Stimulated activated CD4-positive, alpha-beta T cell treated with anti-CD3 and anti-CD28 coated beads, Interleukin-12 subunit alpha, Interleukin-12 subunit beta, amount 100 ng/mL, for 48 hours (primary cell): ENCODE measurements around the gene SPRY4.
"Not testable (repeated sequence)": the region's sequence is repeated elsewhere in the genome, so short reads cannot be mapped to it uniquely, and the experiment has no call there.

ENCODE experiments used
- DNase-seq, 3 donors: peaks; one replicate each; pipeline ENCODE4 v3.0.0-alpha.2; 2020; ENCODE audit warnings: low read depth in 2 of 3, low spot score in 1 of 3

SPRY4 gene

GRCh38 chr5:142264084-142264483 lies 60.7 kb downstream of the SPRY4 start:
- not testable (repeated sequence) for DNase-seq

GRCh38 chr5:142263346-142263745 lies 61.5 kb downstream of the SPRY4 start:
- no peak for DNase-seq

- no peak for DNase-seq
Measured at GRCh38 chr5:142262683-142263082, 62.1 kb downstream of the SPRY4 start.
